Stimulated activated CD8-positive, alpha-beta memory T cell treated with anti-CD3 and anti-CD28 coated beads, Interleukin-7, amount 100 ng/mL, for 1 hour (primary cell): Measurements from ENCODE around the gene PITRM1.
"Not testable (repeated sequence)": the region's sequence is repeated elsewhere in the genome, so short reads cannot be mapped to it uniquely, and the experiment has no call there.

Source experiments
- DNase-seq, 2 donors: peaks; one replicate each; pipeline ENCODE4 v3.0.0-alpha.2; 2020; ENCODE audit warnings: low read depth in 2 of 2

The PITRM1 gene

GRCh38 chr10:3197348-3198003, 24.9 kb upstream of the PITRM1 start:
- DNase-seq, result peak in 1 of 2 donors; percentile 25

GRCh38 chr10:3196958-3197347, 24.4 kb upstream of the PITRM1 start:
- DNase-seq, result no peak

GRCh38 chr10:3196482-3196881, 23.9 kb upstream of the PITRM1 start:
- no peak for DNase-seq

GRCh38 chr10:3195726-3196125, 23.1 kb upstream of the PITRM1 start:
- DNase-seq, result no peak

- DNase-seq, result no peak
Measured at GRCh38 chr10:3195286-3195685, 22.7 kb upstream of the PITRM1 start.

- DNase-seq, result no peak
Measured at GRCh38 chr10:3194871-3195270, 22.3 kb upstream of the PITRM1 start.

- DNase-seq, result no peak
Measured at GRCh38 chr10:3193751-3194150, 21.2 kb upstream of the PITRM1 start.

- peak in 1 of 2 donors; percentile 39 for DNase-seq
Measured at GRCh38 chr10:3192856-3193635, 20.5 kb upstream of the PITRM1 start.

GRCh38 chr10:3190817-3191216, 18.2 kb upstream of the PITRM1 start:
- no peak for DNase-seq

GRCh38 chr10:3187229-3187628, 14.6 kb upstream of the PITRM1 start:
- DNase-seq, result not testable (repeated sequence)

GRCh38 chr10:3186368-3186767, 13.8 kb upstream of the PITRM1 start:
- no peak for DNase-seq

- DNase-seq, result no peak
Measured at GRCh38 chr10:3185386-3185785, 12.8 kb upstream of the PITRM1 start.

- DNase-seq, result no peak
Measured at GRCh38 chr10:3180355-3181025, 7.9 kb upstream of the PITRM1 start.

- DNase-seq, result no peak
Measured at GRCh38 chr10:3179174-3179573, 6.6 kb upstream of the PITRM1 start.

- no peak for DNase-seq
Measured at GRCh38 chr10:3178042-3178441, 5.5 kb upstream of the PITRM1 start.

GRCh38 chr10:3173171-3173878, 743 bp upstream of the PITRM1 start:
- no peak for DNase-seq

- DNase-seq, result peak in 1 of 2 donors; percentile 9
Measured at GRCh38 chr10:3172081-3172445, 519 bp downstream of the PITRM1 start.

GRCh38 chr10:3171488-3171887, 1.1 kb downstream of the PITRM1 start:
- not testable (repeated sequence) for DNase-seq

GRCh38 chr10:3169673-3170072, 2.9 kb downstream of the PITRM1 start:
- DNase-seq, result no peak

GRCh38 chr10:3169271-3169670, 3.3 kb downstream of the PITRM1 start:
- no peak for DNase-seq

GRCh38 chr10:3167611-3168330, 4.8 kb downstream of the PITRM1 start:
- DNase-seq, result no peak
